CD1c-positive myeloid dendritic cell (primary cell): Measurements from ENCODE around the gene CHST12.
A peak's percentile ranks its signal among the peaks of the same experiment; 100 is the strongest.
"Not testable (repeated sequence)": the region's sequence is repeated elsewhere in the genome, so short reads cannot be mapped to it uniquely, and the experiment has no call there.

Experiments used
- DNase-seq: peaks from one replicate; pipeline ENCODE4 v3.0.0-alpha.2; 2016; ENCODE audit errors: extremely low spot score

CHST12 gene

DNA sequence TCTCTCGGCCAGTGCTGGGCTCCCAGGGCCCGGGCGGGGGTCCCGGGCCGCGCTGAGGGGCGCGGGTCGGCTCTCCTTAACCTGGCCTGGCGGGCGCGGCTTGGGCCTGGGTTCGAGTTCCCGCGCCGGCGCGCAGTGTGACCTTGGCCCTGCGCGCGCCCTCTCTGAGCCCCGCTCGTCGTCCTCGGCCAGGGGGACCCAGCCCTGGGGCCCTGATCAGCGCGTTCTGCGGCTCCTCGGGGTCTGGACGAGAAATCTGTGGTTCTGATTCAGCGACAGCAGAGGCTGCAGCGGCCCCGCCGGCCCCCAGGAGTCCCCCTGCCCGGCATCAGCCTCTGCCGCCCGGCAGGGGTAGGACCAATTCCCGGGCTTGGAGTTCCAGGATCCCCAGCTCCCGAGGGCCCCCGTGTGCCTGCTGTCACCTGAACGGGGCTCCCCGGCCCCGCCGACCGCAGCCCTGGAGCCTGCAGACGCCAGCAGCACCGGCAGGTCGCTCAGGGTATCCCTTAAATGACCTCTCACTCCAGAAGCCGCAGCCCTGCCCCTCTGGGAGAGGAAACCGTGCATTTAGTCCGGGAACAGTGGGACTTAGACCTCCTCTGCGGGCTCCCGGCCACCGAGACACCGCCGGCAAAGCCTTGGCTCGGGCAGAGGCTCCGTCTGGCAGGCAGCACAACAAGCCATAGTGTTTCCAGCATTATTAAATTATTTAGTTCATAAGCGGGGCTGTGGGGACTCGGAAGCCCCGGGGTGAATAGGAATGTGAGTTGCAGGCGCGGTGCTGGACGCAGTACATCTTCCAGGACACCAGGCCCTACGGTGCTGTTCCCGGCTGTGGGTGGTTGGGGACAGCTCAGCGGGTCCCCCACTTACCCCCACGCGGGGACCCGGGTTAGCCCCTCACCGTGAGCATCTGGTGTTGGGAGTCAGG is 572 bp downstream of the CHST12 start:
- DNase-seq: peak; percentile 24

DNA sequence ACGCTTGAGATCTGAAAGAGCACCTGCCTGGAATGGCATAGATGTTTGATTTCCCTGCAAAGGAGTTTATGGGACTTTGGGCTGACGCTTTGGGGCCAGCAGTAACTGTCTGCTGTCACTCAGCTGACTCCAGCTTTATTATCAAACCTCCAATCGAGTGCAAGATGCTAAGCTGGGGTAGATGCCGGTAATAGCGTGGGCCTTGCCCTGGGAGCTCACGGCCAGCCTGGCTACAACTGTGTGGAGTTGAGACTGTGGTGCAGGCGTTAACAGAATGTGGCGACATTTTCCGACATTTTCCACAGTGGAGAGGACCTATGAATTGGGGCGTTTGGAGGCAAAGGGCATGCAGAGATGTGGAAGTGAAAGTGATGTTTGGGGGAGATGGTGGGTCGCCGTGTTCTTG is 1.3 kb downstream of the CHST12 start:
- DNase-seq: peak; percentile 40

DNA sequence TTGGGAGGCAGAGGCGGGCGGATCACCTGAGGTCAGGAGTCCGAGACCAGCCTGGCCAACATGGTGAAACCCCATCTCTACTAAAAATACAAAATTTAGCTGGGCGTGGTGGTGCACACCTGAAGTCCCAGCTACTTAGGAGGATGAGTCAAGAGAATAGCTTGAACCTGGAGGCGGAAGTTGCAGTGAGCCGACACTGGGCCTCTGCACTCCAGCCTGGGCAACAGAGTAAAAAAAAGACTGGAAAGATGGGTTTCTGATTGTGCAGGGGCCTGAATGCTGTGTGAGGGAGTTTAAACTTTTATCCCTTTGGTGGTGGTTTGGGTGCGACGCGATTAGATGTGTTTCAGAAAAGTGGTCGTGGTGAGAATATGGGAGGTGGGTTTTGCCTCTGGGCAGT is 1.8 kb downstream of the CHST12 start:
- DNase-seq: no peak

DNA sequence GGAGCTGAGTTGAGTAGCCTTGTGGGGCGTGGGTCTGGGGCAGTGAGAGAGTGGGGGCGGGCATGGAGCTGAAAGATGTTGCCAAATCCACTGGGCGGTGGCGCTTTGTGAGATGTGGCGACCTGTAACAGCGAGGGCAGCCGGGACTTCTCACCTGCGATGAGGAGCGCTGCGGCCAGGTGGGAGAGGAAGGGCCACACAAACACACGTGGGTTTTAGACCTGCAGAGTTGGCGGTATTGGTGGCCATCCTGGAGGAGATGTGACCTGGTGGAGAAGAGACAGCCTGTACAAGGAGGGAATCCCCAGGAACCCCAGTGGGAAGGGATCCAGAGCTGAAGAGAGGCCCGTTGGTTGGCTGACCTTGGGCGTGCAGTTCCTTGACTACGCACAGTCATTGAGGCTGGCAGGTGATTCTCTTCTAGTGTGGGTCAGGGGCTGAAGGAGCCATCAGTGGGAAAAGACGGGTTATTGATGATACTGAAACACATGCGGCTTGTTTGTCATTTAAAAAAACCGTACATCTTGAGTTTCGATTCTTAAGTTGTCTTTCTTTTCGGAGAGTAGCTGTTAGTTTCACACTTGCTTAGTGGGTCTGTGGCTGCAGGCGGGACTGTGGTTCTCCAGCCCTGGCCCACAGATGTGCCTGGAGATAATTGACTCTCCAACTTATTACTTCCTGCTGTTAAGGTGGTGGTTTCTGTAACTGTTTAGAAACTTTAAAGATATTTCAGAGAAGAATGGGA is 2.4 kb downstream of the CHST12 start:
- DNase-seq: peak; percentile 41

- DNase-seq: no peak
Observed at GRCh38 chr7:2409745-2410414, 6.5 kb downstream of the CHST12 start.

- DNase-seq: no peak
Observed at GRCh38 chr7:2411049-2411448, 7.6 kb downstream of the CHST12 start.

DNA sequence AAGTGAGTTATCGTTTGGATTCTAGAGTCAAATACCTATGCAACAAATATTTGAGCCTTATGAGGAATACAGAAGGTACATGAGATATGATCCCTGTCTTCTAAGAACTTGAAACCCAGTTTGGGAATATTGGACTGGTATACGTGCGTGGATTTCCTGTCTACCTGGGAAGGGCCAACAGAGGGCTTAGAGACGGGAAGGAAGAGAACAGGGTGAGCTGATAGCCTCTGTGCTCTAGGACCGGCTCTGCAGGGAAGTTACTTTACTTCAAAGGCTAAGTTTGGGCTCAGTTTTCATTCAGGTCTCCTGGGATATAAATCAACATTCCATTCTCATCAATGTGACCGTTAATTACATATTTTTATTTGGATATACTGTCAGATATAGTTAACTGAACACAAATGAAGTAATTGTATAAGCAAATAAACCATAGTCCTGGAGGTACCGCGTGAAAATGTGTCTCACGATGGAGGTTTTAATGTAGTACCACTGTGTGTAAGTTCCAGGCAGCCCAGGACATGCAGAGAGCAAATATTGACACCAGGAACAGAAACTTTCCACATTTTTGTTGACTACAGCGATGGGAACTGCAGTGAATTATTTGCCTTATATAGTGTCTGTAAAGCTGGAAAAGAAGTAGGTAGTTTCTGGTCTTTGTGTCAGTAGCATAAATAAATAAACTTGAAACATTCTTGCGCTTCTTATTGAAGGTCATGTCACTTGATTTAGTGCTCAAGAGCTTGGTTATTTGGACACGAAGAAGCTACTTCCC is 8.6 kb downstream of the CHST12 start:
- no peak for DNase-seq

DNA sequence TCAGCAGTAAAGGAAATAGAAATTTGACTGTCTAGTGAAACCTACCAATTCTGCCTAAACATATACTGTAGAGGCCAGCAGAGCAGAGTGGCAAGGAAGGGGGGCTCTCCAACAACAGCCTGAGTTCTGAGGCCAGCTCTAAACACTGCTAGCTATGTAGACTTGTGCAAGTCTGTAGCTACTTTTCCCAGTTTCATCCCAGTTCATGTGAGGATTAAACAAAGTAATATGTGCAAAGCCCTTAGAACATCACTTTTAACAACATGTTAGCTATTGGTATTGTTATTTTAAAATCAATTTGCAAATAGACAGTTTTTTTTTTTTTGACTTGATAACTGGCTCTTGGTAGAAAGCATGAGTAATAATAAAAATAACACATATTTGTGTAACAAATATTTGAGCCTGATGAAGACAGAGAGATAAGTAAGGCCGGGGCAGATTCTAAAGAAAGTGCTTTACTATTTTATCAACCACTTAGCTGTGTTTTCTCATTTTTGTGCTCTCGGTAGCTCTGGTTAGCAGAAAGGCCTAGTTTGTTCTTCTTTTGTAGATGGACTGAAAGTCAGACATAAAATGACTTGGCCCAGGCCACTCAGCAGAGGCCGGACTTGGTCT is 9.3 kb downstream of the CHST12 start:
- no peak for DNase-seq

- no peak for DNase-seq
Observed at GRCh38 chr7:2416063-2416462, 12.7 kb downstream of the CHST12 start.

- no peak for DNase-seq
Observed at GRCh38 chr7:2416650-2417049, 13.2 kb downstream of the CHST12 start.

- not testable (repeated sequence) for DNase-seq
Observed at GRCh38 chr7:2417178-2417577, 13.8 kb downstream of the CHST12 start.

DNA sequence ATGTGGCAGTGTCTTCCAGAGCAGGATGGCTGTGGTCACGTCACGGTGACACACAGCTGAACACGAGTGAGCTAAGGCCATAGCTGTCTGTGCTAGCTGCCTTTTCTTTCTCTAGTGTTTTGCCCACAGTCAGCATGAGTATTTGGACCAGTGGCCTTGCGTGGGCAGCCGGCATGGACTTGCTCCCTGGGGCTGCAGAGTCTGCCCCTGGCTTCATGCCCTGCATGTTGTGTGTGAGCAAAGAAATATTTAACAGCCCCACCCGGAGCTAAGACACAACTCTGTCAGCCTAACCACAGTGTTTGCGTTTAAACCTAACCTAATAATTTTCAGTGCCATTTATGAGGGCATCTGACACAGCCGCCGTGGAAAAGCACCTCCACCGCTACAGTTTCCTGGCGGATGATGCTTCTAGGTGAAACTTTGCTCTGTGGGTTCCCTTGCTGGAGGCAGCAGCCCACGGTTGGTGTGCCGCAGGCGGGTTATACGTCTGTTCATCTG is 14.6 kb downstream of the CHST12 start:
- peak; percentile 7 for DNase-seq

- DNase-seq: no peak
Observed at GRCh38 chr7:2420216-2420933, 17.0 kb downstream of the CHST12 start.

DNA sequence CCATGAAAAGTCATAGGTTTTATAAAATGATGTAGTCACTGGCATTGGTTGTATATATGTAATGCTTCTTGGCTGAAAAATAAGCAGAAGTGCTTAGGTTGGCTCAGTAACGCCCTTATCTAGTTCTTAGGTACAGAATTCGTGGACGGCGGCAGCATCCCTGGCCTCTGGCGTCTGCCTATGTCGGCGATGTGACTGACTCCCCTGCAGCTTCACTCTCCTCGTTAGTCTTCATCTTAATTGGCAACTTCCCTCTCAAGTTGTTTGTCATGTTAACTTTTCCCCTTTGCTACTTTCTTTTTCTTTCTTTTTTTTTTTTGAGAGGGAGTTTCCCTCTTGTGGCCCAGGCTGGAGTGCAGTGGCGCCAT is 18.5 kb downstream of the CHST12 start:
- DNase-seq: no peak

DNA sequence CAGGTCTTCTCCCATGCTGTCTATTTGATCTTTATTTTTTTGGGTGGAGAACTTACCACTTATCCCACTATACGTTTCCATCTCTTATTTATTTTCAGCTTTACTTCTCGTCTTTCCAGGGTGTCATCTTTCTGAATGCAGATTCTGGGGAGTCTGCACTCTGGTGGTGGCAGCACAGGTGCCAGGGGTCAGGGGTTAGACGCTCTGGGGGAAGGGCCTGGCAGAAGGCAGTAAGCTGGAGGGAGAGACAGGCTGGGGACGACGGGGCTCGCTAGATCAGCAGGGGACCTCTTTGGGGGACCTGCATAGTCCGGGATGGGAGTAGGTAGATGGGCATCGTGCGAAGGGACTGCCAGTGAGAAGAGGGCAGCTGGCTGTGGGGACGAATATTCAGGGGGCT is 22.3 kb downstream of the CHST12 start:
- no peak for DNase-seq

DNA sequence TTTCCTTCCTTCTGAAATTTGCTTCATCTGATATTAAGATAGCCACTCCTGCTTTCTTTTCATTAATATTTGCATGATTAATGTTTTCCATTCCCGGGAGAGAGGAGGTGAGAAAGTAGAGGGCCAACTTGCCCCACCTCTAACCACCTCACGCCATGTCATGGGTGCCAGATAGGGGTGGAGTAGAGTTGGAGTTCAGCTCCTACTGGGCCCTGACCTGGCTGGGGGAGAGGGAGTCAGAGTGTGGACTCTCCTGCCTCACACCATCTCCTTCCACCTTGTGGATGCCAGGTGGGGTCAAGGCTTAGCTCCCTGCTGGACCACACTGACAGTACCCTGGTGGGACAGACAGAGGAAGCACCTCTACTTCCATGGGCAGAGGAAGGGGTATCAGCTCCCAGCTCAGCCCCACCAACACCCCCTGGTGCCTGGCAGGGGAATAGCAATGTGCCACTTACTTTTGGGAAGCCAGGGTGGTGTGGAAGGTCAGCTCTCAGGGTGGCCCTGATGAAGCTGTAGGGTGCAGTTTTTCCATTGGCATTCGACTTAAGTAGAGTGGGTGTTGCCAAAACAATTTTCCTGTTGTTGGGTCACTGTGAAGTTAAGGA is 28.0 kb downstream of the CHST12 start:
- DNase-seq: peak; percentile 45

- no peak for DNase-seq
Observed at GRCh38 chr7:2432910-2433712, 29.7 kb downstream of the CHST12 start.

GRCh38 chr7:2433713-2434550 is 30.5 kb downstream of the CHST12 start:
- no peak for DNase-seq
